ENCODE measurements around the gene DECR2. TPM values are rescaled to one million over a fixed set of nuclear protein-coding genes. Genes with fewer than 3 reads are reported as not detected.
A peak's percentile ranks its signal among the peaks of the same experiment; 100 is the strongest.
"Not testable (repeated sequence)": the region's sequence is repeated elsewhere in the genome, so short reads cannot be mapped to it uniquely, and the experiment has no call there.

Gene DECR2
- total and polyA plus RNA-seq, 7 donors: 15.0 to 39.1 (median 21.6) TPM

DNA sequence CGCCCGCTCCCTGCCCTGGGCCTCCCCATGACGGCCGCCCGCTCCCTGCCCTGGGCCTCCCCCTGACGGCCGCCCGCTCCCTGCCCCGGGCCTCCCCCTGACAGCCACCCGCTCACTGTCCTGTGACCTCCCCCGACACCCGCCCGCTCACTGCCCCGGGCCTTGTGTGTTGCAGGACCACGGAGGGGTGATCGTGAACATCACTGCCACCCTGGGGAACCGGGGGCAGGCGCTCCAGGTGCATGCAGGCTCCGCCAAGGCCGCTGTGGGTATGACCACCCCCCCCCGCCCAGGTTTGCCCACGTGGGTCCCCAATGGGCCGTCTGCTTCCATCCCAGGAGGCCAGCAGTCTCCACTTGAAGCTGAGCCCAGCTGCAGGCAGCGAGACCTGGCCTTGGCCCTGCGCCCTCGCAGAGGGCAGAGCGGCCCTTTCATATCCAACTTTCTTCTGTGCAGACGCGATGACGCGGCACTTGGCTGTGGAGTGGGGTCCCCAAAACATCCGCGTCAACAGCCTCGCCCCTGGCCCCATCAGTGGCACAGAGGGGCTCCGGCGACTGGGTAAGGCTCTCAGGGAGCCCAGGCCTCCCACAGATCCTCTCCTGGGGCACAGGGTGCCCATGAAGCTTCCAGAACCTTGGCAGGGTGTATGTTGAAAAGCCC, 9.0 kb downstream of the DECR2 start:
- WGBS, 2 donors: 92 to 93% methylated on average over 36 of the region's 36 CpGs
- Histone ChIP-seq H3K9me3 (no peaks in the 10 kb centered on the region), H3K27me3 (no peaks in the 10 kb centered on the region), H3K27ac (no peak overlapping the region), H3K4me1 (no peaks in the 10 kb centered on the region), H3K36me3 (peaks cover 0 to 38% (median 4%) of the 10 kb centered on the region in 4 donors), H3K4me3 (no peak overlapping the region)
- no peak for DNase-seq
- intact Hi-C loops (cut with DNase I): no loop called here
- TF ChIP-seq POLR2AphosphoS5 (IDR thresholded peaks at IDR 0.05): no peak
- TF ChIP-seq CTCF (IDR thresholded peaks at IDR 0.05): no peak
- TF ChIP-seq POLR2A (IDR thresholded peaks at IDR 0.05): no peak
- no peak for TF ChIP-seq EP300 (IDR thresholded peaks at IDR 0.05)

- Histone ChIP-seq H3K27ac (no peak overlapping the region), H3K36me3 (peaks cover 0 to 38% (median 4%) of the 10 kb centered on the region in 4 donors), H3K9me3 (no peaks in the 10 kb centered on the region), H3K4me3 (no peak overlapping the region), H3K27me3 (no peaks in the 10 kb centered on the region), H3K4me1 (no peaks in the 10 kb centered on the region)
- 95% methylated on average over 26 of the region's 26 CpGs for WGBS, 2 donors
- intact Hi-C loops (cut with DNase I): no loop called here
- no peak for DNase-seq
- no peak for TF ChIP-seq POLR2AphosphoS5 (IDR thresholded peaks at IDR 0.05)
- TF ChIP-seq EP300 (IDR thresholded peaks at IDR 0.05): no peak
- no peak for TF ChIP-seq CTCF (IDR thresholded peaks at IDR 0.05)
- no peak for TF ChIP-seq POLR2A (IDR thresholded peaks at IDR 0.05)
These were observed 10.0 kb downstream of the DECR2 start for GRCh38 chr16:411576-412265.

DNA sequence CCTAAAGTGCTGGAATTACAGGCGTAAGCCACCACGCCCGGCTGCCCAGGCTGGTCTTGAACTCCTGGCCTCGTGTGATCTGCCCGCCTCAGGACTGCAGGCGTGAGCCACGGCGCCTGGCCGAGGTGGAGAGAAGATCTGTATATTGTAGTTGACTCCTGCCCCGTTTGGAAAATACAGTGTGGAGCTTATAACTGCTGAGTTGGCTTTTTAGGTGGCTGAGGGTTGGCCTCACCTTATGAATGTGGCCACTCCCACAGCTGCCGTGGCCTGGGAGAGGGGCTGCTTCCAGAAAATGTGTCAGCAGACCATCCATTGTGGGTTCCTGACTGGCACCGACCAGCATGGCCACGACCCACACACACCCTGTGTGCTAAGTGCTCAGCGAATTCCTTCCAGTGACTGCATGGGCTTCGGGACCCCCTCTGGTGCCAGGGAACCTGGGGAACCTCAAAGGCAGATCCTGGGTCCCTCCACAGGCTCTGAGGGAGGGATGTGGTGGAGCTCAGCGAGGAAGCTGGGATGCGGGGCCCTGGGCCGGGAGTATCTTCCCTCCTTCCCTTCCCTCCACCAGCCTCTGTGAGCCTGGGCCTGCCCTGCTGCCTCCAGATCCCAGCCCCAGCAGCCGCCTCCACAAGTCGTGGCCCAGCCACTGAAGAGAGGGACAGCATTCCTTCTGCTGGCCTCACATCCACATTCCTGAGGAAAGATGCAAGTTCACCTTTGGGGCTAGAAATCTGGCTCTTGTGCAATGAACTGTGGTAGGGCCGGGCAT, 12.9 kb downstream of the DECR2 start:
- H3K27ac ChIP-seq: no peak overlapping the region
- H3K36me3 ChIP-seq: peaks cover 0 to 25% (median 4%) of the 10 kb centered on the region in 4 donors
- no peak for TF ChIP-seq POLR2AphosphoS5 (IDR thresholded peaks at IDR 0.05)
- TF ChIP-seq CTCF (IDR thresholded peaks at IDR 0.05): no peak
- no peak for TF ChIP-seq POLR2A (IDR thresholded peaks at IDR 0.05)
- TF ChIP-seq EP300 (IDR thresholded peaks at IDR 0.05): no peak
- no peaks in the 10 kb centered on the region for H3K9me3 ChIP-seq
- intact Hi-C loops (cut with DNase I): no loop called here
- 81 to 91% methylated on average over 21 of the region's 21 CpGs for WGBS, 2 donors
- no peaks in the 10 kb centered on the region for H3K27me3 ChIP-seq
- H3K4me1 ChIP-seq: no peaks in the 10 kb centered on the region
- no peak for DNase-seq
- no peak overlapping the region for H3K4me3 ChIP-seq

GRCh38 chr16:415170-415498, 13.4 kb downstream of the DECR2 start:
- DNase-seq; intact Hi-C loops (cut with DNase I); H3K27me3 ChIP-seq; H3K4me3 ChIP-seq; H3K9me3 ChIP-seq; H3K4me1 ChIP-seq; H3K27ac ChIP-seq: not testable (repeated sequence)
- WGBS, 2 donors: 96 to 98% methylated on average over 3 of the region's 3 CpGs
- H3K36me3 ChIP-seq: peaks cover 0 to 20% (median 4%) of the 10 kb centered on the region in 4 donors

GRCh38 chr16:422179-422578, 20.5 kb downstream of the DECR2 start:
- Histone ChIP-seq H3K4me1 (peaks cover 0 to 32% (median 29%) of the 10 kb centered on the region in 4 donors), H3K27ac (peak overlapping the region in 1 of 4 donors; percentile 99)
- H3K36me3 ChIP-seq; H3K27me3 ChIP-seq; DNase-seq; intact Hi-C loops (cut with DNase I); H3K4me3 ChIP-seq; H3K9me3 ChIP-seq: not testable (repeated sequence)
- 93 to 94% methylated on average over 13 of the region's 13 CpGs for WGBS, 2 donors

Data from sigmoid colon (tissue), 7 donors.